HG02759 (cell line): Measurements from ENCODE around the gene CRLF2.
"Not testable (repeated sequence)": the region's sequence is repeated elsewhere in the genome, so short reads cannot be mapped to it uniquely, and the experiment has no call there.

Experiments used
- ATAC-seq: cut with Tn5 transposase; IDR thresholded peaks from one replicate; pipeline ENCODE4 v1.9.1; 2021; ENCODE audit warnings: mild to moderate bottlenecking, moderate library complexity; ENCODE audit not compliant: unreplicated experiment

The CRLF2 gene

DNA sequence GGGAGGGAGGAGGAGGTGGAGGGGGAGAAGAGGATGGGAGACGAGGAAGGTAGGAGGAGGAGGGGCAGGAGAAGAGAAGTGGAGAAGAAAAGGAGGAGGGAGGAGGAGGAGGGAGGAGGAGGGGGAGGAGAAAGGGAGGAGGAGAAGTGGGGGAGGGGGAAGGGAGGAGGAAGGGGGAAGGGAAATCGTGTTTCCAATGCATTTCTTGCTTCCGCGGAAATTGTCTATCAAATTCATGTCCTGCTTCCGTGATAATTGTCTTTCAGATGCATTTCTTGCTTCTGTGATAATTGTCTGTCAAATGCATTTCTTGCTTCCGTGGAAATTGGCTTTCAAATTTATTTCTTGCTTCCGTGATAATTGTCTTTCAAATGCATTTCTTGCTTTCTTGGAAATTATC, 43.3 kb downstream of the CRLF2 start:
- ATAC-seq: no peak

DNA sequence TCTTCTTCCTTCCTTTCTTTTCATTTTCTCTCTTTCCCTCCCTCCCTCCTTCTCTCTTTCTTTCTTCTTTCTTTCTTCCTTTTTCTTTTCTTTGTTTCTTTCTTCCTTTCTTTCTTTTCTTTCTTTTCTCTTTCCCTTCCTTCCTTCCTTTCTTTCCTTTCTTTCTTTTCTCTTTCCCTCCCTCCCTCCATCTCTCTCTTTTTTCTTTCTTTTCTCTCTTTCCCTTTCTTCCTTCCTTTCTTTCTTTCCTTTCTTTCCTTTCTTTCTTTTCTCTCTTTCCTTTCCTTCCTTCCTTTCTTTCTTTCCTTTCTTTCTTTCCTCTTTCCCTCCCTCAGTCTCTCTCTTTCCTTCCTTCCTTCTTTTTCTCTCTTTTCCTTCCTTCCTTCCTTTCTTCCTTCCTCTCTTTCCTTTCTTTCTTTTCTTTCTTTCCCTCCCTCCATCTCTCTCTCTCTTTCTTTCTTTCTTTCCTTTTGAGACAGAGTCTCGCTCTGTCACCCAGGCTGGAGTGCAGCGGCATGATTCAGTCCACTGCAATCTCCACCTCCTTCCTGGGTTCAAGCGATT, 44.4 kb downstream of the CRLF2 start:
- no peak for ATAC-seq

DNA sequence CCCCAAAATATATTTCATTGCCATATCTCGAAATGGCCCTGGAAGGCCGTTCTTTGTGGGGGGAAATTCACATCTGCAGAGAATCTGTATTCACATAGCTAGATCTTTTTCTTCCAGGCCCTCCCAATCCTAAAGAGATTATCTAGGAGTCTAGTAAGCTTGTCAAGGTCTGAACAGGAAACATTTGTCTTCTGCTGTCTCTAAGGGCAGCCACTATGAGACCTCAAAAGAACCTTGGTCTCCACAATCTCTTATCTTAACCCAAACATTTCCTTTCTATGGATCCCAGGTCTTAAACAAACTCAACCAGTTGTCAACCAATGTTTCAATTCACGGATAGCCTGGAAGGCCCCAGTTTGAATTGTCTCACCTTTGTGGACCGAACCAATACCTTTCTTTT, 45.0 kb downstream of the CRLF2 start:
- ATAC-seq: no peak

DNA sequence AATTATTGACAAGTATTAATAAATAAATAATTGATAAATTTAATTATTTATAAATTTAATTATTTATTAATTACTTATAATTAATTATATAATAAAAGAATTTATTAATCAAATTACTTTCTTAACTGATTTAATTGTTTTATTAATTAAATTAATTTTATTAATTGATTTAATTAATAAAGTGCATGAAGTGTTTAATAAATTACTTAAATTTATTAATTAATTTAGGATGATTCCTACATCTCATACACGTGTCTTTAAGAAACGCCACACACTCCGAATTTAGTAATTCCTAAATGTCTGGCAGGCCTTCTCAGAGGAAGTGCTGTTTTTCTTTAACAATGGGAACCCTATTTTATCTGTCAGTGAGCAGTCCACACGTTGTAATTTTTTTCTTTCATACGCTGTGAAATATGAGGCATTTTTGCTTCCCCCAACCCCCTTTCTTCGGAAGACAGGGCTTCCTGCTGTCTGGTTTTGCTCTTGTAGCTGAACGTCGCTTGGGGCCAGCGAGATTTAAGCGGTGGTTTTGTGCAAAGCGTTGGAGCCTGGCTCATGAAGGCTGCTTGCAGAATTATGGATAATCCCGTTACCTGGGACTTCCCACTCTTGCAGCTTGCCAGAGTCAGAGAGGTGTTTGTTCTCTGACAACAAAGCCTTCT, 46.8 kb downstream of the CRLF2 start:
- ATAC-seq: no peak

DNA sequence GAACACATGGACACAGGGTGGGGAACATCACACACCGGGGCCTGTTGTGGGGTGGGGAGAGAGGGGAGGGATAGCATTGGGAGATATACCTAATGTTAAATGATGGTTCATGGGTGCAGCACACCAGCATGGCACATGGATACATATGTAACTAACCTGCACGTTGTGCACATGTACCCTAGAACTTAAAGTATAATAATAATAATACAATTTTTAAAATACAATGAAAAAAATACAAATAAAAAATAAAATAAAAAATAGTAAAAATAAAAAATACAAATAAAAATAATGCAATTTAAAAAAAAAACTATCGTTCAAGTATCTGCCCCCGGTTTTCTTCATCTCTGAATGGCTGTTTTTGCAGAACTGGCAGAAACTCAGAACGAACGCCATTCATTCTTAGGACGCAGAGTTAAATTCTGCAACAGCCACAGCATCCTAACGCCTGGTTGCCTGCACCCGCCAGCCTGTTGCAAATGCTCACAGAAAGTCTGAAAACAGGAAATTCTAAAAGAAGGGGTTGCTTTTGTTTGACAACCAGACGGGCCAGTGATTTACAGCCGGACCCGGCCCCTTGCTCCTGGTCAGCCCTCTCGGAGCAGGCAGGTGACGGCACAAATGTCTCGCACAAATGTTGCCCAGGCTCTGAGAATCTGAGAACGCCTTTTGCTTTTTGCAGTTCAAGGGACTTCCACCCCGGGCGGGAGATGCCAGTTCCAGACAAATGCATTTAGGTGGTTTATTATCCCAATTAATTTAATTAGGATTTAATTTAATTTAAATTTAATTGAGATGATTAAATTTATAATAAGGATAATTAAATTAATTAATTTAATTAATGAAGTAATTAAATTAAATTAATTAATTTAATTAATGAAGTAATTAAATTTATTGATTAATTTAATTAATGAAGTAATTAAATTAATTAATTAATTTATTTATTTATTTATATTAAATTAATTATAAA, 47.8 kb downstream of the CRLF2 start:
- ATAC-seq: no peak

DNA sequence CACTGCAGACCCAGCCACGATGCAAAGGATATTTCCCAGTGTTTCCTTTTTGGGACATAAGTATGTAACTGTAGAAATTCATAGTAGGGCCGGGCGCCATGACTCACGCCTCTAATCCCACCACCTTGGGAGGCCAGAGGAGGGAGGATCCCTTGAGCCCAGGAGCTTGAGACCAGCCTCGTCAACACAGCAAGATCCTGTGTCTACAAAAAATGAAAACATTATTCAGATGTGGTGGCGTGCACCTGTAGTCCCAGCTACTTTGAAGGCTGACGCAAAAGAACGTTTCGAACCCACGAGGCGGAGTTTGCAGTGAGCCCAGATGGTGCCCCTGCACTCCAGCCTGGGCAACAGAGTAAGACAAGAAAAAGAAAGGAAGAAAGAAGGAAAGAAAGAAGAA, 49.2 kb downstream of the CRLF2 start:
- ATAC-seq: no peak

DNA sequence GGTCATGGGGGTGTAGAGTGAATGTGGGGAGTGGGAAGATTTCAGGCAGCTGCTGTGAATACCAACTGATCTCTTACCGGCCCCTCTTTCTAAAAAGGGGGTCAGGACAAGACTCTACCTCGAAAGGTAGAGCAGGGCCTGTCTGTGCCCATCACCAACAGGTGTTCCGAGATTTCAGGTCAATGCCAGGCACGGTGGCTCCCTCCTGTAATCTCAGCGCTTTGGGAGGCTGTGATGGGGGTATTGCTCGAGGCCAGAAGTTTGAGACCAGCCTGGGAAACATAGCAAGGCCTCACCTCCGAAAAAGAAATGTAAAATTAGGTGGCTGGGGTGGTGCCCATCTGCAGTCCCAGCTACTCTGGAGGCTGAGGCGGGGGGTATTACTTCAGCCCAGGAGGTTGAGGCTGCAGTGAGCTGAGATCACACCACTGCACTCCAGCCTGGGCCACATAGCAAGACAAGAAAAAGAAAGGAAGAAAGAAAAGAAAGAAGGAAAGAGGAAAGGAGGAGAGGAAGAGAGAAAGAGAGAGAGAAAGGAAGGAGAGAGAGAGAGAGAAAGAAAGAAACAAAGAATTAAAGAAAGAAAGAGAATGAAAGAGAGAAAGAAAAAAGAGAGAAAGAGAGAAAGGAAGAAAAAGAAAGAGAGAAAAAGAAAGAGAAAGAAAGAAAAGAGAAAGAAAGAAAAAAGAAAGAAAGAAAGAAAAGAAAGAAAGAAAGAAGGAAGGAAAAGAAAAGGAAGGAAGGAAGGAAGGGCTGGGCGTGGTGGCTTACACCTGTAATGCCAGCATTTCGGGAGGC, 50.1 kb downstream of the CRLF2 start:
- ATAC-seq: no peak

DNA sequence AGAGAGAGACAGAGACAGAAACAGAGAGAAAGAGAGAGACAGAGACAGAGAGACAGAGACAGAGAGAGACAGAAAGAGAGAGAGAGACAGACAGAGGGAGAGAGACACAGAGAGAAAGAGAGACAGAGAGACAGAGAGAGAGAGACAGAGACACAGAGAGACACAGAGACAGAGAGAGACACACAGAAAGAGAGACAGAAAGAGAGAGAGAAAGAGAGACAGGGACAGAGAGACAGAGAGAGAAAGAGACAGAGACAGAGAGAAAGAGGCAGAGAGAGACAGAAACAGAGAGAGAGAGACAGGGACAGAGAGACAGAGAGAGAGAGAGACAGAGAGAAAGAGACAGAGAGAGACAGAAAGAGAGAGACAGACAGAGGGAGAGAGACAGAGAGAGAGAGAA, 52.9 kb downstream of the CRLF2 start:
- no peak for ATAC-seq

DNA sequence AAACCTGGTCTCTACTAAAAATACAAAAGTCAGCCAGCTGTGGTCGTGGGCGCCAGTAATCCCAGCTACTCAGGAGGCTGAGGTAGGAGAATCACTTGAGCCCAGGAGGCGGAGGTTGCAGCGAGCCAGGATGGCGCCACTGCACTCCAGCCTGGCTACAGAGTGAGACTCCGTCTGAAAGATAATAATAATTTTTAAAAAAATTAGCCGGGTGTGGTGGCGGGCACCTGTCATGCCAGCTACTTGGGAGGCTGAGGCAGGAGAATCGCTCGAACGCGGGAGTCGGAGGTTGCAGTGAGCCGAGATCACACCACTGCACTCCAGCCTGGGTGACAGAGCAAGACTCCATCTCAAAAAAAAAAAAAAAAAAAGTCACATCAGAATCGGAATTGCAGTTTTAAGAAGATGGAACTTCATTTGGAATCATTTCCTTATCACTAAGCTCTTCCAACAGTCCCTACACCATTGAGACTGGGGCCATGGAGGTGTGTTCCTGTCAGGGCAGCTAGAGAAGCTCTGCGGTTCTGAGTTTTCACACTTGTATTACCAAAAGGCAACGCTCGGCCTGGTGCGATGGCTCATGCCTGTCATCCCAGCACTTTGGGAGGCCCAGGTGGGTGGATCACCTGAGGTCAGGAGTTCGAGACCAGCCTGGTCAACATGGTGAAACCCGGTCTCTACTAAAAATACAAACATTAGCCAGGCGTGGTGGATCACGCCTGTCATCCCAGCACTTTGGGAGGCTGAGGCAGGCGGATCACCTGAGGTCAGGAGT, 55.6 kb downstream of the CRLF2 start:
- ATAC-seq: not testable (repeated sequence)

DNA sequence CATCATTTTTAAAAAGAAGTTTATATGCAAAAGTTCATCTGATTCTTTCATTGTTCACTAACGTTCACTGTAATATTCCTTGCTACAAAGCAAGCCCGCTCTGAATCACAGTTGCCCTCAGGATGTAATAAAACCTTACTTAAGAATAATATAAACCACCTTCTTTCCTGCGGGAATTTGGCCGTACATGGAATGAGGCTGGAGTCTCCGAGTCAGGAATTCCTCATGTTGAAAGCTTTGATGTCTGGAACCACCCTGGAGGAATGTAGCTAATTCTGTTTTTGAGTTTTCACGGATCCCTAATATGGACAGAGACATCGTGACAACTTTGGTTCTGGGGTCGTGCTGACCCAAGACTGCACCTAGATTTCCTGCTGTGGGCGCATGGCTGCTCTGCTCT, 58.5 kb downstream of the CRLF2 start:
- ATAC-seq: no peak

DNA sequence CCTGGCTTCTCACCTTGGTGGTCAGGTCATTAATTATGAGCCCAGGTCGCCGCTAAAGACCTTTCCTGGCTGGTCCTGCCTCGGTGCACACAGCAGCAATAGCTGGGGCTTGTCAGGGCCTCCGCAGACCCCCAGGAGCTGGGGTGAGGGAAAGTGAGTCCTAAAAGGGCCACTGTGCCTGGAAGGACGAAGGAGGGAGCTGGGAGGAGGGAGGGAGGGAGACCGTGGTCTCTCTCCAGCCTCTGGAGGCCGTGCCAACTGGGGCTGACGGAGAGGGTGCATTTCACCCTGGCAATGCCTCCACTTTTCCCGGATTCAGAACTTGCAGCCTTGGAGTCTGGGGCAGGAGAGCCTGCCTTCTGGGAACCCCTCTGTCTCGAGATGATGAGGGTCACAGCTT, 60.4 kb downstream of the CRLF2 start:
- ATAC-seq: no peak

DNA sequence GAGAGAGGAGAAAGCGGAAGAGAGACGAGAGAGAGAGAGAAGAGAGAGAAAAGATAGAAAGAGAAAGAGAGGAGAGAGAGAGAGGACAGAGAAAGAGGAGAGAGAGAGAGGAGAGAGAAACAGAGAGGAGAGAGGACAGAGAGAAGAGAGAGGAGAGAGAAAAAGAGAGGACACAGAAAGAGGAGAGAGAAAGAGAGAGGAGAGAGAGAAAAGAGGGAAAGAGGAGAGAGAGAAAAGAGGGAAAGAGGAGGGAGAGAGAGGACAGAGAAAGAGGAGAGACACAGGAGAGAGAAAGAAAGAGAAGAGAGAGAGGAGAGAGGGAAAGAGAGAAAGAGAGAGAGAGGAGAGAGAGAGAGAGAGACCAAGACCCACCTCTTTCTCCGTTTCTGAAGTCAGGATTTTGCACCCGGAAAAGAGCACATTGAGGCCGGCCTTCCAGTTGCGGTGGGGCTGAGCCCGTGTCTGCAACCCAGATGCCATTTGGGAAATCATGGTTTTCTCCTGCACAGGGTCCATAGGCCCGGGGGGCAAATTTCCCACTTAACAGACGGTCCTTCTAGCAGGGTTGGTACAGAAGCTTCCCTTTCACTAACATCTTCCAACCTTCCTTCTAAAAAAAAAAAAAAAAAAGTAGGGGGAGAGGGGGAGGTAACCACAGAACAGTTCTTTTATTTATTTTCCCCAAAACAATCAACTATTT, 60.9 kb downstream of the CRLF2 start:
- no peak for ATAC-seq

DNA sequence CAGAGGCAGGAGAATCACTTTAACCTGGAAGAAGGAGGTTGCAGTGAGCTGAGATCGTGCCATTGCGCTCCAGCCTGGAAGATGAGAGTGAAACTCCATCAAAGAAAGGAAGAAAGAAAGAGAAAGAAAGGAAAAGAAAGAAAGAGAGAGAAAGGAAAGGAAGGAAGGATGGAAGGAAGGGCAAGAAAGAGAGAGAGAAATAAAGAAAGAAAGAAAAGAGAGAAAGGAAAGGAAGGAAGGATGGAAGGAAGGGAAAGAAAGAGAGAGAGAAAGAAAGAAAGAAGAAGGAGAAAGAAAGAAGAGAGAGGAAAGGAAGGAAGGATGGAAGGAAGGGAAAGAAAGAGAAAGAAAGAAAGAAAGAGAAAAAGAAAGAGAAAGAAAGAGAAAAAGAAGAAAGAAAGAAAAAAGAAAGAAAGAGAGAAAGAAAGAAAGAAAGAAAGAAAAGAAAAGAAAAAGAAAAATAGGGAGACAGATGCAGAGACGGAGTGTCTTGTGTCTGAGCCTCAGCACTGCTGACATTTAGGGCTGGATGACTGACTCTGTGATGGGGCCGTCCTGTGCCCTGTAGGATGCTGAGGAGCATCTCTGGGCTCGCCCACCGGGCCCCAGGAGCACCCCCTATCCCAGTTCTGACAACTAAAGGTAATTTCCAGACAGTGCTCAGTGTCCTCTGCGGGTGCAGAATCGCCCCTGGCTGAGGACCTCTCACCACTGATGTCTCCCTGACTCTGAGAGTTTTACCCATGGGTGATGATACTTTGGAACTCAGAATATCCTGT, 61.7 kb downstream of the CRLF2 start:
- no peak for ATAC-seq

DNA sequence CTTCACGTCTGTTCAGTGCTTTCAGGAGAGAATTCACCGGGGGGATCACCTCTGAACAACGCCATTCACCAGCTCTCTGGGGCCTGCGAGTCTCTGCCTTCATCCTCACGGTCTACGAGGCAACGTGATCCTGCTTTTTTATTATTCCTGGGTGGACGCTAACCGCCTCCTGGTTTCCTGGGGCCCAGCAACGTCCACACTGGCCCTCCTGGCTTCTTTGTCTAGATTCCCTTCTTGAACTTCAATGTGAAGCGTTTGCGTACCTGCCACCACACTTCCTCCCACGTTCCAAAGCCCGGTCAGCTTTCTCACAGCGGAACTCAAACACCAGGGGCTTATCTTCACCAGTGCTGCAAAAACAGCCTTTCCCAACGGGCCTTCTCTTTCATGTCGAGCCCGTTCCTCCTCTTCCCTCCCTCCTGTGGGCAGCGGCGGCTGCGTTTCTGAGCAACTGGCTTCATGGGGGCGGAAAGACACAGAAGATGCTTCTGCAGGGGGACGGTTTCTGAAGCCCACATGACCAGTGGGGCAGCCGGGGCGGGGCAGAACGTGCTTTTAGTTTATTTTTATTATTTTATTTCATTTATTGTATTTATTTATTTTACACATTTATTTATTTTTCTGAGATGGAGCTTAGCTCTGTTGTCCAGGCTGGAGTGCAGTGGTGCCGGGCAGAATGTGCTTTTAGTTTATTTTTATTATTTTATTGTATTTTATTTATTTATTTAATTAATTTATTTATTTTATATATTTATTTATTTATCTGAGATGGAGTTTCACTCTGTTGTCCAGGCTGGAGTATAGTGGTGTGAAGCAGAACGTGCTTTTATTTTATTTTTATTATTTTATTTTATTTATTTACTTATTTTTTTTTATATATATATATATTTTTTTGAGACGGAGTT, 64.6 kb downstream of the CRLF2 start:
- no peak for ATAC-seq

DNA sequence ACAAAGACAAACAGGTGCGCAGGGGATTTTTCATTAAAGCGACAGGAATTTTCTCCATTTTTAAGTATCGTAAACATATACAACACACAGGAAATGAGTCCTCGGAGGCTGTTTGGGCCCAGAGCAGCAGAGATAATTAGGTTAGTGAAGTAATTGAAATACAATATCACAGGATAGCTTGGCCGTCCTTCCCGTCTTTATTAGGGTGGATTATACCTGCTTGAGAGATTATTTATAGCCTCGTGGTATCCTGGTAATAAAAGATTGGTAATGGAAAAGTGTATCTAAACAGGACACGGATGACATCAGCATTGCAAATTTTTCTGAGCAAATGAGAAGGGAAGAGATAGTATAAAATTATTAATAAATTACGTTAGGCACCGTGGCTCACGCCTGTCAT, 68.2 kb downstream of the CRLF2 start:
- no peak for ATAC-seq
